Activated naive CD8-positive, alpha-beta T cell treated with anti-CD3 and anti-CD28 coated beads for 36 hours (primary cell): ENCODE results near the gene KRTAP9-1. TPM values are rescaled to one million over a fixed set of nuclear protein-coding genes. Genes with fewer than 3 reads are reported as not detected.
"Not testable (repeated sequence)": the region's sequence is repeated elsewhere in the genome, so short reads cannot be mapped to it uniquely, and the experiment has no call there.

Experiments used
- DNase-seq: peaks from one replicate; pipeline ENCODE4 v3.0.0; 2021
- H3K27ac Mint-ChIP-seq: one replicate; pipeline ENCODE4 v1.8.0; 2022; ENCODE audit warnings: mild to moderate bottlenecking, moderate library complexity, mixed read lengths
- H3K27me3 Mint-ChIP-seq: one replicate; pipeline ENCODE4 v1.8.0; 2022; ENCODE audit warnings: mild to moderate bottlenecking, mixed read lengths
- H3K36me3 Mint-ChIP-seq: one replicate; pipeline ENCODE4 v1.8.0; 2021; ENCODE audit warnings: mild to moderate bottlenecking, mixed read lengths
- H3K4me1 Mint-ChIP-seq: one replicate; pipeline ENCODE4 v1.8.0; 2021; ENCODE audit warnings: mixed read lengths
- H3K4me3 Mint-ChIP-seq: one replicate; pipeline ENCODE4 v1.8.0; 2022; ENCODE audit warnings: mild to moderate bottlenecking, moderate library complexity, mixed read lengths
- H3K9me3 Mint-ChIP-seq: one replicate; pipeline ENCODE4 v1.8.0; 2022; ENCODE audit warnings: mixed read lengths
- total RNA-seq, 2 experiments: library from RNA; stranded (reverse); gene quantifications; one replicate each; pipeline ENCODE4 v1.2.3, GENCODE V29; 2021

The KRTAP9-1 gene
- total RNA-seq, 2 experiments from 2014 or later: not detected

DNA sequence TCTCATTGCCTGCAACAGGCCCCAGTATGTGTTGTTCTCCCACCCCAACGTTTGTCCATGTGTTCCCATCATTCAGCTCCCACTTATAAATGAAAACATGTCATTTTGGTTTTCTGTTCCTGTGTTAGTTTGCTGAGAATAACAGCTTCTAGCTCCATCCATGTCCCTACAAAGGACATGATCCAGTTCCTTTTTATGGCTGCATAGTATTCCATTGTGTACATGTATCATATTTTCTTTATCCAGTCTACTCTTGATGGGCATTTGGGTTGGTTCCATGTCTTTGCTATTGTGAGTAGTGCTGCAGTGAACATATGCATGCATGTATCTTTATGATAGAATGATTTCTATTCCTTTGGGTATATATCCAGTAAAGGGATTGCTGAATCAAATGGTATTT, 26.0 kb downstream of the KRTAP9-1 start:
- Mint-ChIP-seq H3K27me3 (no peaks in the 10 kb centered on the region), H3K9me3 (peaks cover 1% of the 10 kb centered on the region), H3K27ac (no peak overlapping the region), H3K36me3 (no peaks in the 10 kb centered on the region), H3K4me1 (peaks cover 5% of the 10 kb centered on the region), H3K4me3 (no peak overlapping the region)
- DNase-seq: no peak

DNA sequence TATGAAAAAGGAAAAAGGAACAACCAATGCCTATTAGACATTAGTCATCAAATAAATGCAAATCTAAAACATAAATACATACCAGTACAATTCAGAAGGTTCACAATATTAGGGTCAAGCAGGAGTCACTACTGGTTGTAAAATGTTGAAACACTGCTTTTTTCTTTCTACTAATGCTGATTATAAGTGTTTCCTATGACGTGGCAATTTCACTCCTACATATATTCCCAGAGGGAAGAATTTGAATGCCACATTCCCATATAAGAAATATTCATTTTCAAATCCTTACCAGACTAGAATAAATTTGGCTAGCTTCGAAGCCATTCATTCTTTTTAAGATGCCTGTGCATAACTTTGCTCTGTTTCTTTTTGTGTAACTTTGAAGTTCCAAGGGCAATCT, 34.1 kb downstream of the KRTAP9-1 start:
- no peak for DNase-seq
- no peak overlapping the region for H3K27ac Mint-ChIP-seq
- no peak overlapping the region for H3K4me3 Mint-ChIP-seq
- H3K36me3 Mint-ChIP-seq: no peaks in the 10 kb centered on the region
- peaks cover 1% of the 10 kb centered on the region for H3K9me3 Mint-ChIP-seq
- H3K4me1 Mint-ChIP-seq: no peaks in the 10 kb centered on the region
- H3K27me3 Mint-ChIP-seq: no peaks in the 10 kb centered on the region

- H3K4me1 Mint-ChIP-seq: no peaks in the 10 kb centered on the region
- H3K4me3 Mint-ChIP-seq: no peak overlapping the region
- H3K27me3 Mint-ChIP-seq: no peaks in the 10 kb centered on the region
- H3K9me3 Mint-ChIP-seq: no peaks in the 10 kb centered on the region
- no peak overlapping the region for H3K27ac Mint-ChIP-seq
- no peaks in the 10 kb centered on the region for H3K36me3 Mint-ChIP-seq
- no peak for DNase-seq
Observed at GRCh38 chr17:41226051-41226450, 36.4 kb downstream of the KRTAP9-1 start.

- H3K27ac Mint-ChIP-seq, DNase-seq, H3K4me1 Mint-ChIP-seq, H3K36me3 Mint-ChIP-seq, H3K4me3 Mint-ChIP-seq, H3K9me3 Mint-ChIP-seq, H3K27me3 Mint-ChIP-seq: not testable (repeated sequence)
Observed at GRCh38 chr17:41226598-41227095, 37.0 kb downstream of the KRTAP9-1 start, which contains the start of gene KRTAP9-2. Gene KRTAP9-2 (plus strand): TSS chr17:41226648. CDS start chr17:41226655, 7 bp downstream.

GRCh38 chr17:41230094-41230493, 40.4 kb downstream of the KRTAP9-1 start:
- peaks cover 4% of the 10 kb centered on the region for H3K4me1 Mint-ChIP-seq
- DNase-seq: no peak
- no peaks in the 10 kb centered on the region for H3K36me3 Mint-ChIP-seq
- H3K9me3 Mint-ChIP-seq: no peaks in the 10 kb centered on the region
- no peak overlapping the region for H3K4me3 Mint-ChIP-seq
- no peak overlapping the region for H3K27ac Mint-ChIP-seq
- H3K27me3 Mint-ChIP-seq: no peaks in the 10 kb centered on the region

- Mint-ChIP-seq H3K27ac (no peak overlapping the region), H3K9me3 (no peaks in the 10 kb centered on the region), H3K36me3 (no peaks in the 10 kb centered on the region)
Observed at GRCh38 chr17:41231731-41232130, 42.0 kb downstream of the KRTAP9-1 start.

DNA sequence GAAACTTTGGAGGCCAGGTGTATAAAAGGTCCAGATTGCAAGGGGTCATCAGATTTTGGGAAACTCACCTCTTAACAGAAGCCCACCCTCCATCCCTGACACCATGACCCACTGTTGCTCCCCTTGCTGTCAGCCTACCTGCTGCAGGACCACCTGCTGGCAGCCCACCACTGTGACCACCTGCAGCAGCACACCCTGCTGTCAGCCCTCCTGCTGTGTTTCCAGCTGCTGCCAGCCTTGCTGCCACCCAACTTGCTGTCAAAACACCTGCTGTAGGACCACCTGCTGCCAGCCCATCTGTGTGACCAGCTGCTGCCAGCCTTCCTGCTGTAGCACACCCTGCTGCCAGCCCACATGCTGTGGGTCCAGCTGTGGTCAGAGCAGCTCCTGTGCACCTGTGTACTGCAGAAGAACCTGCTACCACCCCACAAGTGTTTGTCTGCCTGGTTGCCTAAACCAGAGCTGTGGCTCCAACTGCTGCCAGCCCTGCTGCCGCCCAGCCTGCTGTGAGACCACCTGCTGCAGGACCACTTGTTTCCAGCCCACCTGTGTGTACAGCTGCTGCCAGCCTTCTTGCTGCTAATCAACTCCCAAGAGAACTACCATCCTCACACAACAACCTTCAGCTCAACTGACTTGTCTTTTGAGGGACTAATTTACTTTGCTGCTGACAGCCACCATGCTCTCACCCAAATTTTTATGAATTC, 42.9 kb downstream of the KRTAP9-1 start, which contains the start of gene KRTAP9-3:
Gene KRTAP9-3, plus strand, starts transcription at position 51 of the 707 bp plus-strand sequence. Its CDS starts 53 bp downstream, at position 104.
- not testable (repeated sequence) for DNase-seq, H3K27me3 Mint-ChIP-seq, H3K4me1 Mint-ChIP-seq, H3K9me3 Mint-ChIP-seq, H3K27ac Mint-ChIP-seq, H3K4me3 Mint-ChIP-seq, H3K36me3 Mint-ChIP-seq

More at GRCh38 chr17:41231731-41232130, 42.0 kb downstream of the KRTAP9-1 start:
- H3K27me3 Mint-ChIP-seq: no peaks in the 10 kb centered on the region
- no peak for DNase-seq
- H3K4me1 Mint-ChIP-seq: peaks cover 4% of the 10 kb centered on the region
- no peak overlapping the region for H3K4me3 Mint-ChIP-seq

DNA sequence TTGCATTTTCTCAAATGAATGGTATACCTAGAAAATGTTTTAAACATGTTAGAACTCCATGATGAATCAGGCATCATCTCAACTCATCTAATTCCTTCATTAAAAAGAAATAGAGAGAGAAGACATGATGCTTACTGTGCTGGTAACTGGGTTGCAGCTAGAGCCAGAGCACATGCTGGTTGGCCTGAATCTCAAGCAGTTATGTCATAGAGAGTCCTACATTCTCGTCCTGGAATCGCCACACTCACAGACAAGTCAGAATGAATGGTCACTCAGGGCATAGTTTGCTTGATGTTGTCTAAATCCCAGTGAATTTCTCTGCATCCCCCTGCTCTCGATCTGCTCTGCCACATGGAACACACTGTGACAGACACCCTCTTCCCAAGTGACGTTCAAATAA, 47.4 kb downstream of the KRTAP9-1 start:
- DNase-seq, H3K27me3 Mint-ChIP-seq, H3K36me3 Mint-ChIP-seq, H3K4me1 Mint-ChIP-seq, H3K27ac Mint-ChIP-seq, H3K4me3 Mint-ChIP-seq, H3K9me3 Mint-ChIP-seq: not testable (repeated sequence)

GRCh38 chr17:41237949-41238437, 48.3 kb downstream of the KRTAP9-1 start, which contains the start of gene KRTAP9-8:
Gene KRTAP9-8 (plus strand): TSS chr17:41237999. CDS start chr17:41238052, 53 bp downstream.
- not testable (repeated sequence) for H3K27ac Mint-ChIP-seq, H3K27me3 Mint-ChIP-seq, DNase-seq, H3K9me3 Mint-ChIP-seq, H3K4me3 Mint-ChIP-seq, H3K4me1 Mint-ChIP-seq, H3K36me3 Mint-ChIP-seq

Other genes with a start within 250 kb of the KRTAP9-1 start
- not detected for gene KRT39, start 222.9 kb upstream of the KRTAP9-1 start, total RNA-seq
- gene KRT40, start 205.6 kb upstream of the KRTAP9-1 start, total RNA-seq: not detected
- gene KRTAP3-3, start 195.7 kb upstream of the KRTAP9-1 start, total RNA-seq: not detected
- not detected for gene KRTAP3-2, start 190.0 kb upstream of the KRTAP9-1 start, total RNA-seq
- gene KRTAP3-1, start 180.8 kb upstream of the KRTAP9-1 start, total RNA-seq: not detected
- not detected for gene KRTAP1-5, start 162.7 kb upstream of the KRTAP9-1 start, total RNA-seq
- gene KRTAP1-4, start 159.7 kb upstream of the KRTAP9-1 start, total RNA-seq: not detected
- gene KRTAP1-3, start 155.0 kb upstream of the KRTAP9-1 start, total RNA-seq: not detected
- gene KRTAP1-1, start 148.4 kb upstream of the KRTAP9-1 start, total RNA-seq: not detected
- gene KRTAP2-1, start 142.6 kb upstream of the KRTAP9-1 start, total RNA-seq: not detected
- not detected for gene KRTAP2-2, start 134.7 kb upstream of the KRTAP9-1 start, total RNA-seq
- not detected for gene KRTAP2-3, start 129.8 kb upstream of the KRTAP9-1 start, total RNA-seq
- gene KRTAP2-4, start 124.0 kb upstream of the KRTAP9-1 start, total RNA-seq: not detected
- not detected for gene KRTAP4-7, start 105.7 kb upstream of the KRTAP9-1 start, total RNA-seq
- not detected for gene KRTAP4-8, start 91.7 kb upstream of the KRTAP9-1 start, total RNA-seq
- gene KRTAP4-16, start 87.7 kb upstream of the KRTAP9-1 start, total RNA-seq: not detected
- not detected for gene KRTAP4-9, start 84.5 kb upstream of the KRTAP9-1 start, total RNA-seq
- gene KRTAP4-11, start 71.5 kb upstream of the KRTAP9-1 start, total RNA-seq: not detected
- gene KRTAP4-12, start 65.7 kb upstream of the KRTAP9-1 start, total RNA-seq: not detected
- gene KRTAP4-6, start 49.3 kb upstream of the KRTAP9-1 start, total RNA-seq: not detected
- gene KRTAP4-5, start 40.1 kb upstream of the KRTAP9-1 start, total RNA-seq: not detected
- not detected for gene KRTAP4-4, start 29.1 kb upstream of the KRTAP9-1 start, total RNA-seq
- gene KRTAP4-3, start 21.7 kb upstream of the KRTAP9-1 start, total RNA-seq: not detected
- not detected for gene KRTAP4-2, start 11.7 kb upstream of the KRTAP9-1 start, total RNA-seq
- gene KRTAP4-1, start 5.0 kb upstream of the KRTAP9-1 start, total RNA-seq: not detected
- gene KRTAP9-2, start 36.8 kb downstream of the KRTAP9-1 start, total RNA-seq: not detected
- gene KRTAP9-3, start 42.6 kb downstream of the KRTAP9-1 start, total RNA-seq: not detected
- gene KRTAP9-8, start 48.1 kb downstream of the KRTAP9-1 start, total RNA-seq: not detected
- not detected for gene KRTAP9-4, start 59.8 kb downstream of the KRTAP9-1 start, total RNA-seq
- not detected for gene KRTAP9-9, start 65.5 kb downstream of the KRTAP9-1 start, total RNA-seq
- gene KRTAP9-6, start 75.5 kb downstream of the KRTAP9-1 start, total RNA-seq: not detected
- gene KRTAP9-7, start 85.8 kb downstream of the KRTAP9-1 start, total RNA-seq: not detected
- not detected for gene KRTAP29-1, start 113.0 kb downstream of the KRTAP9-1 start, total RNA-seq
- gene KRTAP16-1, start 119.4 kb downstream of the KRTAP9-1 start, total RNA-seq: not detected
- not detected for gene KRTAP17-1, start 125.8 kb downstream of the KRTAP9-1 start, total RNA-seq
- gene KRT33A, start 160.9 kb downstream of the KRTAP9-1 start, total RNA-seq: not detected
- not detected for gene KRT33B, start 179.9 kb downstream of the KRTAP9-1 start, total RNA-seq
- gene KRT34, start 192.4 kb downstream of the KRTAP9-1 start, total RNA-seq: not detected
- gene KRT31, start 207.7 kb downstream of the KRTAP9-1 start, total RNA-seq: not detected
- not detected for gene KRT37, start 234.7 kb downstream of the KRTAP9-1 start, total RNA-seq